Measurements from ENCODE around the gene TFR2.
"Not testable (repeated sequence)": the region's sequence is repeated elsewhere in the genome, so short reads cannot be mapped to it uniquely, and the experiment has no call there.

The TFR2 gene

GRCh38 chr7:100668069-100668449, 26.7 kb upstream of the TFR2 start:
- no peaks in the 10 kb centered on the region for H3F3A ChIP-seq (ENCODE audit: low read depth)
- H3K4me3 ChIP-seq (ENCODE audit: low read length, poor library complexity, severe bottlenecking): no peak overlapping the region
- H3K9me3 ChIP-seq (ENCODE audit: insufficient read depth, low read depth, low read length): no peaks in the 10 kb centered on the region
- H4K20me1 ChIP-seq (ENCODE audit: insufficient read depth, low read length, poor library complexity, severe bottlenecking): no peaks in the 10 kb centered on the region
- H3K36me3 ChIP-seq (ENCODE audit: insufficient read depth, low read length): no peaks in the 10 kb centered on the region
- H3K27me3 ChIP-seq (ENCODE audit: insufficient read depth, low read length, poor library complexity, severe bottlenecking): no peaks in the 10 kb centered on the region
- TF ChIP-seq CTCF (conservative IDR thresholded peaks at IDR 0.05; ENCODE audit: low read length) (no peak), EZH2phosphoT487 (IDR thresholded peaks at IDR 0.05; ENCODE audit: borderline replicate concordance) (no peak)
- no peak overlapping the region for H2AFZ ChIP-seq (ENCODE audit: low read length)
- no peak overlapping the region for H3K9ac ChIP-seq (ENCODE audit: low read depth, low read length, poor library complexity, severe bottlenecking)
- no peak overlapping the region for H3K4me2 ChIP-seq (ENCODE audit: low read depth, low read length, poor library complexity, severe bottlenecking)
- no peaks in the 10 kb centered on the region for H3K4me1 ChIP-seq (ENCODE audit: insufficient read depth, low read length, poor library complexity, severe bottlenecking)
- no peaks in the 10 kb centered on the region for H3K9me2 ChIP-seq (replicated peaks; ENCODE audit: low read depth, low read length)
- H3K79me2 ChIP-seq (ENCODE audit: insufficient read depth, low read length): no peaks in the 10 kb centered on the region

- no peaks in the 10 kb centered on the region for H3F3A ChIP-seq (ENCODE audit: low read depth)
- H3K4me2 ChIP-seq (ENCODE audit: low read depth, low read length, poor library complexity, severe bottlenecking): no peak overlapping the region
- no peak overlapping the region for H3K4me3 ChIP-seq (ENCODE audit: low read length, poor library complexity, severe bottlenecking)
- H3K9me3 ChIP-seq (ENCODE audit: insufficient read depth, low read depth, low read length): no peaks in the 10 kb centered on the region
- no peaks in the 10 kb centered on the region for H3K79me2 ChIP-seq (ENCODE audit: insufficient read depth, low read length)
- H3K36me3 ChIP-seq (ENCODE audit: insufficient read depth, low read length): no peaks in the 10 kb centered on the region
- TF ChIP-seq EZH2phosphoT487 (IDR thresholded peaks at IDR 0.05; ENCODE audit: borderline replicate concordance) (no peak), CTCF (conservative IDR thresholded peaks at IDR 0.05; ENCODE audit: low read length) (no peak)
- no peaks in the 10 kb centered on the region for H3K4me1 ChIP-seq (ENCODE audit: insufficient read depth, low read length, poor library complexity, severe bottlenecking)
- no peaks in the 10 kb centered on the region for H4K20me1 ChIP-seq (ENCODE audit: insufficient read depth, low read length, poor library complexity, severe bottlenecking)
- no peak overlapping the region for H2AFZ ChIP-seq (ENCODE audit: low read length)
- H3K9me2 ChIP-seq (replicated peaks; ENCODE audit: low read depth, low read length): no peaks in the 10 kb centered on the region
- H3K9ac ChIP-seq (ENCODE audit: low read depth, low read length, poor library complexity, severe bottlenecking): no peak overlapping the region
- no peaks in the 10 kb centered on the region for H3K27me3 ChIP-seq (ENCODE audit: insufficient read depth, low read length, poor library complexity, severe bottlenecking)
Observed at GRCh38 chr7:100667331-100668068, 26.1 kb upstream of the TFR2 start.

GRCh38 chr7:100665168-100665726, 23.9 kb upstream of the TFR2 start:
- Histone ChIP-seq H4K20me1 (ENCODE audit: insufficient read depth, low read length, poor library complexity, severe bottlenecking) (no peaks in the 10 kb centered on the region), H3K4me3 (ENCODE audit: low read length, poor library complexity, severe bottlenecking) (no peak overlapping the region), H3K4me2 (ENCODE audit: low read depth, low read length, poor library complexity, severe bottlenecking) (no peak overlapping the region), H3K36me3 (ENCODE audit: insufficient read depth, low read length) (no peaks in the 10 kb centered on the region), H3K27me3 (ENCODE audit: insufficient read depth, low read length, poor library complexity, severe bottlenecking) (no peaks in the 10 kb centered on the region), H3K9me2 (replicated peaks; ENCODE audit: low read depth, low read length) (no peaks in the 10 kb centered on the region), H3K9ac (ENCODE audit: low read depth, low read length, poor library complexity, severe bottlenecking) (no peak overlapping the region), H3K4me1 (ENCODE audit: insufficient read depth, low read length, poor library complexity, severe bottlenecking) (no peaks in the 10 kb centered on the region), H3K79me2 (ENCODE audit: insufficient read depth, low read length) (no peaks in the 10 kb centered on the region), H3K9me3 (ENCODE audit: insufficient read depth, low read depth, low read length) (no peaks in the 10 kb centered on the region), H2AFZ (ENCODE audit: low read length) (no peak overlapping the region), H3F3A (ENCODE audit: low read depth) (no peaks in the 10 kb centered on the region)
- TF ChIP-seq CTCF (conservative IDR thresholded peaks at IDR 0.05; ENCODE audit: low read length) (no peak), EZH2phosphoT487 (IDR thresholded peaks at IDR 0.05; ENCODE audit: borderline replicate concordance) (no peak)

- not testable (repeated sequence) for H3K27me3 ChIP-seq (ENCODE audit: insufficient read depth, low read length, poor library complexity, severe bottlenecking); H3F3A ChIP-seq (ENCODE audit: low read depth); H3K9ac ChIP-seq (ENCODE audit: low read depth, low read length, poor library complexity, severe bottlenecking); H3K9me2 ChIP-seq (replicated peaks; ENCODE audit: low read depth, low read length); H2AFZ ChIP-seq (ENCODE audit: low read length); H4K20me1 ChIP-seq (ENCODE audit: insufficient read depth, low read length, poor library complexity, severe bottlenecking); H3K36me3 ChIP-seq (ENCODE audit: insufficient read depth, low read length); H3K79me2 ChIP-seq (ENCODE audit: insufficient read depth, low read length); H3K4me3 ChIP-seq (ENCODE audit: low read length, poor library complexity, severe bottlenecking); H3K9me3 ChIP-seq (ENCODE audit: insufficient read depth, low read depth, low read length); H3K4me1 ChIP-seq (ENCODE audit: insufficient read depth, low read length, poor library complexity, severe bottlenecking); H3K4me2 ChIP-seq (ENCODE audit: low read depth, low read length, poor library complexity, severe bottlenecking)
Observed at GRCh38 chr7:100662194-100662776, 20.9 kb upstream of the TFR2 start.
